Immature natural killer cell (primary cell): ENCODE measurements around the gene NRROS. TPM values are rescaled to one million over a fixed set of nuclear protein-coding genes. Genes with fewer than 3 reads are reported as not detected.

Experiments
- polyA plus RNA-seq, 3 donors: library from polyadenylated mRNA; unstranded; fragments of 300-500 nt; fragmentation: Illumina TruSeq; gene quantifications; one replicate each; pipeline ENCODE4 v1.2.3, GENCODE V29; 2021

Gene NRROS
- polyA plus RNA-seq, 3 donors from 2014 or later, result 6.3 to 14.1 (median 8.0) TPM

Other genes with a start within 250 kb of the NRROS start
- 10 to 100 TPM; 13.8 to 36.7 (median 18.5) TPM for gene UBXN7, start 207.3 kb upstream of the NRROS start, polyA plus RNA-seq
- gene RNF168, start 135.9 kb upstream of the NRROS start, polyA plus RNA-seq, result 10 to 100 TPM in 2 of 3 donors, 1 to 10 TPM in 1; 7.6 to 23.9 (median 12.0) TPM
- not detected for gene SMCO1, start 124.3 kb upstream of the NRROS start, polyA plus RNA-seq
- gene WDR53, start 71.1 kb upstream of the NRROS start, polyA plus RNA-seq, result 10 to 100 TPM; 11.2 to 28.6 (median 14.8) TPM
- 1 to 10 TPM; 2.6 to 6.6 (median 3.3) TPM for gene FBXO45, start 71.0 kb upstream of the NRROS start, polyA plus RNA-seq
- gene CEP19, start 72.6 kb downstream of the NRROS start, polyA plus RNA-seq, result 1 to 10 TPM; 2.3 to 3.3 (median 2.3) TPM
- gene PIGX, start 72.7 kb downstream of the NRROS start, polyA plus RNA-seq, result 10 to 100 TPM; 38.3 to 55.6 (median 42.6) TPM
- gene PAK2, start 100.2 kb downstream of the NRROS start, polyA plus RNA-seq, result 10 to 100 TPM; 20.2 to 34.1 (median 21.7) TPM
- 10 to 100 TPM in 1 of 3 donors, 1 to 10 TPM in 2; 8.2 to 12.7 (median 8.3) TPM for gene SENP5, start 228.2 kb downstream of the NRROS start, polyA plus RNA-seq